GM12878 (cell line): Measurements from ENCODE around the gene BMAL1. TPM values are rescaled to one million over a fixed set of nuclear protein-coding genes. Genes with fewer than 3 reads are reported as not detected.
A peak's percentile ranks its signal among the peaks of the same experiment; 100 is the strongest.

Source experiments
- ATAC-seq: fragments of 200-7000 bp; cut with Tn5 transposase; 3 replicates; pipeline ENCODE4 v1.9.1; 2020; ENCODE audit warnings: mild to moderate bottlenecking, moderate library complexity
- BruUV-seq: library from RNA; stranded (reverse); fragments of 400-500 nt; replicated peaks from 2 replicates; lab custom pipeline; 2021; lab: Mats Ljungman, UMichigan
- CTCF ChIA-PET: fragments of 300-600 bp; sonication (Branson Sonifier 250); formaldehyde crosslinking; extraction: SDS; loops from one replicate; lab custom pipeline; 2021; ENCODE audit warnings: inconsistent platforms; lab: Yijun Ruan, JAX
- POLR2A ChIA-PET: fragments of 350-600 bp; formaldehyde crosslinking; extraction: SDS; loops from one replicate; lab custom pipeline; 2021; ENCODE audit warnings: inconsistent platforms; lab: Charles Lee
- RAD21 ChIA-PET: fragments of 300-600 bp; sonication (Branson Sonifier 250); formaldehyde crosslinking; loops from one replicate; lab custom pipeline; 2023; ENCODE audit warnings: antibody characterized with exemption; ENCODE audit not compliant: unreplicated experiment; lab: Charles Lee
- SMC1A ChIA-PET: fragments of 300-600 bp; sonication (Branson Sonifier 250); formaldehyde crosslinking; loops from one replicate; lab custom pipeline; 2023; ENCODE audit not compliant: unreplicated experiment, uncharacterized antibody; lab: Charles Lee
- DNase-seq: peaks from one replicate; pipeline ENCODE4 v3.0.0-alpha.2; 2011; ENCODE audit warnings: low read depth, low spot score
- FAIRE-seq: peaks from 3 replicates; lab custom pipeline; 2011; peaks lifted over from hg19 to GRCh38; lab: Jason Lieb, UNC
- H2AFZ ChIP-seq: 2 replicates; pipeline ENCODE4 v1.6.0; 2011; ENCODE audit warnings: low read depth, low read length, control low read depth; ENCODE audit not compliant: control insufficient read depth
- H3K27ac ChIP-seq: 2 replicates; pipeline ENCODE4 v1.5.1; 2011; ENCODE audit warnings: control low read depth; ENCODE audit not compliant: control insufficient read depth, insufficient read depth
- H3K27me3 ChIP-seq, 2 experiments: replicated peaks in 1 of 2; 2 replicates each; pipeline versions ENCODE4 v1.6.0 to v1.6.1; 2011; ENCODE audit warnings: low read length in 1 of 2; ENCODE audit not compliant: control insufficient read depth in 2 of 2, insufficient read depth in 2 of 2
- H3K36me3 ChIP-seq, 2 experiments: 2 replicates each; pipeline ENCODE4 v1.5.1; 2011; ENCODE audit warnings: low read length in 1 of 2; ENCODE audit not compliant: control insufficient read depth in 2 of 2, insufficient read depth in 2 of 2
- H3K4me1 ChIP-seq: 2 replicates; pipeline ENCODE4 v1.6.1; 2011; ENCODE audit warnings: mild to moderate bottlenecking, low read length, moderate library complexity, mixed read lengths; ENCODE audit not compliant: control insufficient read depth, insufficient read depth
- H3K4me2 ChIP-seq: 2 replicates; pipeline ENCODE4 v1.6.0; 2011; ENCODE audit warnings: control low read depth; ENCODE audit not compliant: control insufficient read depth, insufficient read depth
- H3K4me3 ChIP-seq: fragments of 200-600 bp; sonication (generic); 2 replicates; pipeline ENCODE4 v1.5.1; 2016
- H3K79me2 ChIP-seq: 2 replicates; pipeline ENCODE4 v1.6.0; 2011; ENCODE audit warnings: low read length; ENCODE audit not compliant: control insufficient read depth, insufficient read depth
- H3K9ac ChIP-seq: 2 replicates; pipeline ENCODE4 v1.8.0; 2011; ENCODE audit warnings: low read length, control low read depth, mixed read lengths; ENCODE audit not compliant: control insufficient read depth, insufficient read depth
- H3K9me3 ChIP-seq: replicated peaks from 3 replicates; pipeline ENCODE4 v1.5.1; 2011; ENCODE audit warnings: mild to moderate bottlenecking, low read length; ENCODE audit not compliant: control insufficient read depth, insufficient read depth
- H4K20me1 ChIP-seq: 2 replicates; pipeline ENCODE4 v1.6.0; 2011; ENCODE audit not compliant: control insufficient read depth, insufficient read depth
- BMI1 ChIP-seq: fragments of 450-650 bp; IDR thresholded peaks from 2 replicates; pipeline ENCODE4 v1.6.1; 2016; ENCODE audit warnings: mild to moderate bottlenecking, moderate library complexity, borderline replicate concordance
- CBFB ChIP-seq: IDR thresholded peaks from 2 replicates; pipeline ENCODE4 v1.6.1; 2016; ENCODE audit warnings: antibody characterized with exemption, low read depth
- ETV6 ChIP-seq, 2 experiments: fragments of 450-650 bp in 1 of 2; IDR thresholded peaks in 1 of 2; conservative IDR thresholded peaks in 1 of 2; 2 replicates each; pipeline ENCODE4 v1.6.1; 2014; ENCODE audit warnings: antibody characterized with exemption in 1 of 2, borderline replicate concordance in 1 of 2, low read depth in 1 of 2, mild to moderate bottlenecking in 1 of 2, moderate library complexity in 1 of 2
- FOXK2 ChIP-seq: fragments of 450-650 bp; IDR thresholded peaks from 2 replicates; pipeline ENCODE4 v1.6.1; 2017; ENCODE audit warnings: mild to moderate bottlenecking, moderate library complexity
- FOXM1 ChIP-seq: IDR thresholded peaks from 2 replicates; pipeline ENCODE4 v1.6.1; 2012; ENCODE audit warnings: low read depth, mild to moderate bottlenecking, inconsistent platforms, low read length, moderate library complexity
- JUND ChIP-seq: IDR thresholded peaks from 2 replicates; pipeline ENCODE4 v1.6.1; 2012; ENCODE audit warnings: low read depth, mild to moderate bottlenecking, low read length, improper control_type of control experiment, moderate library complexity
- KDM1A ChIP-seq: fragments of 200-600 bp; sonication (generic); IDR thresholded peaks from 2 replicates; pipeline ENCODE4 v1.6.1; 2016; ENCODE audit warnings: borderline replicate concordance
- MYB ChIP-seq: fragments of 150-350 bp; IDR thresholded peaks from 2 replicates; pipeline ENCODE4 v1.6.1; 2014; ENCODE audit warnings: mild to moderate bottlenecking, low read depth, low read length, borderline replicate concordance
- RUNX3 ChIP-seq: IDR thresholded peaks from 2 replicates; pipeline ENCODE4 v1.6.1; 2012; ENCODE audit warnings: low read length, inconsistent platforms
- SMAD1 ChIP-seq: fragments of 450-650 bp; IDR thresholded peaks from 2 replicates; pipeline ENCODE4 v1.6.1; 2018; ENCODE audit warnings: mild to moderate bottlenecking, low read depth; ENCODE audit not compliant: partially characterized antibody
- WRNIP1 ChIP-seq: IDR thresholded peaks from 2 replicates; pipeline ENCODE4 v1.6.1; 2011; ENCODE audit warnings: low read depth, low read length, improper control_type of control experiment, borderline replicate concordance
- ZNF622 ChIP-seq: fragments of 450-650 bp; IDR thresholded peaks from 2 replicates; pipeline ENCODE4 v1.6.1; 2017; ENCODE audit warnings: mild to moderate bottlenecking, inconsistent platforms
- WGBS: methylation state at CpG from one replicate; pipeline ENCODE4 v1.1.6; 2016; ENCODE audit warnings: low lambda C conversion rate; ENCODE audit not compliant: insufficient replicate concordance, insufficient coverage; ENCODE audit errors: missing lambda C conversion rate; 5-methylcytosine and 5-hydroxymethylcytosine counted together
- in situ Hi-C: fragments of 300-500 bp; cut with MboI; formaldehyde crosslinking; loops from 9 replicates; pipeline ENCODE4 v1.14.3; 2018; ENCODE audit warnings: mixed read lengths
- intact Hi-C: fragments of 100-400 bp; cut with micrococcal nuclease; formaldehyde crosslinking; loops from one replicate; pipeline ENCODE4 v1.14.2; 2022; ENCODE audit not compliant: unreplicated experiment
- polyA plus RNA-seq, 11 experiments: library from polyadenylated mRNA; depleted of rRNA in 4 of 11; unstranded in 6 of 11; stranded (reverse) in 5 of 11; fragments of >200 nt; fragmentation: Nextera tagmentation in 4 of 11; fragmentation: Illumina TruSeq in 1 of 11; extraction: Ambion mirVana in 4 of 11; extraction: Trizol in 1 of 11; gene quantifications; 1 replicate in 1 of 11; 2 replicates in 10 of 11; pipeline versions ENCODE4 v1.2.1 to v1.2.3, GENCODE V29; 2011 to 2016; ENCODE audit warnings: inconsistent platforms in 2 of 11, missing spikeins in 2 of 11, low read depth in 1 of 11
- total RNA-seq, 4 experiments: library from RNA; depleted of rRNA in 3 of 4; stranded (reverse); fragments of >200 nt in 3 of 4; fragmentation: Illumina TruSeq in 1 of 4; extraction: Trizol in 1 of 4; gene quantifications; 2 replicates each; pipeline versions ENCODE4 v1.2.1 to v1.2.3, GENCODE V29; 2013 to 2021
- TF ChIP-seq, protein P1 (sequence below): fragments of 450-650 bp; IDR thresholded peaks from 2 replicates; pipeline ENCODE4 v1.6.1; 2017; ENCODE audit warnings: low read depth, mild to moderate bottlenecking, moderate library complexity
- TF ChIP-seq, protein P2 (sequence below): IDR thresholded peaks from 2 replicates; pipeline ENCODE4 v1.6.1; 2012; ENCODE audit warnings: low read depth, low read length, improper control_type of control experiment
- TF ChIP-seq, protein P3 (sequence below): fragments of 450-650 bp; IDR thresholded peaks from 2 replicates; pipeline ENCODE4 v1.6.1; 2017; ENCODE audit warnings: mild to moderate bottlenecking, low read depth, inconsistent platforms; ENCODE audit not compliant: poor library complexity, severe bottlenecking
- TF ChIP-seq, protein P4 (sequence below): fragments of 450-650 bp; IDR thresholded peaks from 2 replicates; pipeline ENCODE4 v1.6.1; 2017; ENCODE audit warnings: borderline replicate concordance

The BMAL1 gene
- total and polyA plus RNA-seq, 10 of the 15 experiments (the other 5 are each of a cell fraction or from before 2014, with no cell fraction given): 3.5 to 40.6 (median 13.6) TPM

DNA sequence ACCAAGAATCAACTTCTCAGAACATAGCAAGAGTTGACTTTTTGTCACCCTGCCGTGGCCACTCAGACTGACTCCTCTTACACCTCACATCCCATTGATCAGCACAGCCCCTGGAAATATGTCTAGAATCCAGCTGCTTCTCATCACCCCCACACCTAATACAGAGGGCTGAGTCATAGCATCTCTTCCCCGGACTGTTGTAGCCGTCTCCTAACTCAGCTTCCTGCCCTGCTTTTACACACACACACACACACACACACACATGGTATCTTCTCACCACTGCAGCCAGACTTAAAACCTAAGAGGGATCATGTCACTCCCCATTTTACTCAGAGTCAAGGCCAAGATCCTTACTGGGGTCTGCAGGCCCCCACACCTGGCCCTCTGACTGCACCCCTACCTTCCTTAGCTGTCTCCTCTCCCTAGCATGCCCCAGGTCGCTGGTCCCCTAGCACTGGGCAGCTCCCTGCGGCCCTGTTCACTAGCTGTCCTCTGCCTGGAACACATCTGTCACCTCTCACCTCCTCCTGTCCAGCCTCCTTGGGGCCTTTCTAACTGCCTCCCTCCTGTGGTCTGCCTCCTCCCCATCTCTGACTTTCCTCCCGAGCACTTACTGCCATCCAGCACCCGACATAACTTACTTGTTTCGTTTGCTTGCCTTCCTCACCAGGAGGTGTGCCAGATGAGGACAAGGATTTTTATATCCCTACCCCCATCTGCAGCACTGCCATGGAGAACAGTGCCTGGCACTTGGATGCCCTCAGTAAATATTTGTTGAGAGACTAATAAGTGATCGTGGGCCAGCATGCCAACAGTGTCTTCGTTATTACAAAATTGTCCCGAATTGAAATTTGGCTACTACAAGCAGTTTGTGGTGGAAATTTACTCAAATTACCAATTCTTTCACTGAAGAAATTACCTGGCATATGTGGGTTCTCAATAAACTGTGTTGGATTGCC, 61.9 kb downstream of the BMAL1 start:
- peaks cover 3% of the 10 kb centered on the region for H4K20me1 ChIP-seq
- in situ Hi-C loops (loop anchor here (5.0 kb wide), 1 partner anchor 377 kb away; no protein-coding TSS in a partner anchor), intact Hi-C loops (loop anchor here (10.0 kb wide), 1 partner anchor 325 kb away; the partner anchor contains the start of gene FAR1)
- peak; percentile 20 for ATAC-seq
- no peak for DNase-seq
- H3K27ac ChIP-seq: peak overlapping the region; percentile 62
- peaks cover 18% of the 10 kb centered on the region for H3K79me2 ChIP-seq
- peak overlapping the region; percentile 89 for H3K4me2 ChIP-seq
- 76% methylated on average over 10 of the region's 11 CpGs for WGBS
- no peak overlapping the region for H3K4me3 ChIP-seq
- H3K27me3 ChIP-seq: no peaks in the 10 kb centered on the region
- ChIA-PET SMC1A (interaction anchor here (1.0 to 15.7 kb wide), 8 partner anchors 21 to 130 kb away, joined by 3 to 226 read pairs (median 20); no protein-coding TSS in a partner anchor), CTCF (interaction anchor here (0.8 to 10.4 kb wide), 7 partner anchors 11 to 125 kb away, joined by 3 to 253 read pairs (median 5); no protein-coding TSS in a partner anchor), RAD21 (interaction anchor here (1.3 to 10.7 kb wide), 8 partner anchors 21 to 376 kb away, joined by 4 to 171 read pairs (median 48); partner anchors contain the start of gene BTBD10), POLR2A (interaction anchor here (1.3 to 2.3 kb wide), 2 partner anchors 89 to 124 kb away, joined by 3 to 7 read pairs; partner anchors contain the start of gene BTBD10)
- no peak for FAIRE-seq
- H3K9ac ChIP-seq: no peak overlapping the region
- no TSS peak for BruUV-seq
- H3K36me3 ChIP-seq: peaks cover 3 to 6% of the 10 kb centered on the region in 2 experiments; a peak in 3 of 4 replicates
- H3K4me1 ChIP-seq: peaks cover 48% of the 10 kb centered on the region
- H2AFZ ChIP-seq: no peak overlapping the region
- H3K9me3 ChIP-seq: no peaks in the 10 kb centered on the region
- TF ChIP-seq CBFB (no peak), ZNF622 (no peak), ETV6 (conservative IDR thresholded peaks at IDR 0.05 in 1 of 2, IDR thresholded peaks at IDR 0.05 in 1 of 2; ENCODE audit: borderline replicate concordance in 1 of 2, low read depth in 1 of 2) (peak in 1 of 2 experiments; percentile 58; a peak in 1 of 4 replicates), RUNX3 (peak; percentile 56; the same call in 1 of the 2 replicates), FOXK2 (no peak), FOXM1 (no peak), JUND (no peak), MYB (no peak), WRNIP1 (no peak), SMAD1 (no peak), BMI1 (no peak), KDM1A (no peak)
- TF ChIP-seq, protein P1, sequence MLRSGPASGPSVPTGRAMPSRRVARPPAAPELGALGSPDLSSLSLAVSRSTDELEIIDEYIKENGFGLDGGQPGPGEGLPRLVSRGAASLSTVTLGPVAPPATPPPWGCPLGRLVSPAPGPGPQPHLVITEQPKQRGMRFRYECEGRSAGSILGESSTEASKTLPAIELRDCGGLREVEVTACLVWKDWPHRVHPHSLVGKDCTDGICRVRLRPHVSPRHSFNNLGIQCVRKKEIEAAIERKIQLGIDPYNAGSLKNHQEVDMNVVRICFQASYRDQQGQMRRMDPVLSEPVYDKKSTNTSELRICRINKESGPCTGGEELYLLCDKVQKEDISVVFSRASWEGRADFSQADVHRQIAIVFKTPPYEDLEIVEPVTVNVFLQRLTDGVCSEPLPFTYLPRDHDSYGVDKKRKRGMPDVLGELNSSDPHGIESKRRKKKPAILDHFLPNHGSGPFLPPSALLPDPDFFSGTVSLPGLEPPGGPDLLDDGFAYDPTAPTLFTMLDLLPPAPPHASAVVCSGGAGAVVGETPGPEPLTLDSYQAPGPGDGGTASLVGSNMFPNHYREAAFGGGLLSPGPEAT: no peak
- TF ChIP-seq, protein P2, sequence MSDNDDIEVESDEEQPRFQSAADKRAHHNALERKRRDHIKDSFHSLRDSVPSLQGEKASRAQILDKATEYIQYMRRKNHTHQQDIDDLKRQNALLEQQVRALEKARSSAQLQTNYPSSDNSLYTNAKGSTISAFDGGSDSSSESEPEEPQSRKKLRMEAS: no peak
- TF ChIP-seq, protein P3, sequence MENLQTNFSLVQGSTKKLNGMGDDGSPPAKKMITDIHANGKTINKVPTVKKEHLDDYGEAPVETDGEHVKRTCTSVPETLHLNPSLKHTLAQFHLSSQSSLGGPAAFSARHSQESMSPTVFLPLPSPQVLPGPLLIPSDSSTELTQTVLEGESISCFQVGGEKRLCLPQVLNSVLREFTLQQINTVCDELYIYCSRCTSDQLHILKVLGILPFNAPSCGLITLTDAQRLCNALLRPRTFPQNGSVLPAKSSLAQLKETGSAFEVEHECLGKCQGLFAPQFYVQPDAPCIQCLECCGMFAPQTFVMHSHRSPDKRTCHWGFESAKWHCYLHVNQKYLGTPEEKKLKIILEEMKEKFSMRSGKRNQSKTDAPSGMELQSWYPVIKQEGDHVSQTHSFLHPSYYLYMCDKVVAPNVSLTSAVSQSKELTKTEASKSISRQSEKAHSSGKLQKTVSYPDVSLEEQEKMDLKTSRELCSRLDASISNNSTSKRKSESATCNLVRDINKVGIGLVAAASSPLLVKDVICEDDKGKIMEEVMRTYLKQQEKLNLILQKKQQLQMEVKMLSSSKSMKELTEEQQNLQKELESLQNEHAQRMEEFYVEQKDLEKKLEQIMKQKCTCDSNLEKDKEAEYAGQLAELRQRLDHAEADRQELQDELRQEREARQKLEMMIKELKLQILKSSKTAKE: no peak
- TF ChIP-seq, protein P4, sequence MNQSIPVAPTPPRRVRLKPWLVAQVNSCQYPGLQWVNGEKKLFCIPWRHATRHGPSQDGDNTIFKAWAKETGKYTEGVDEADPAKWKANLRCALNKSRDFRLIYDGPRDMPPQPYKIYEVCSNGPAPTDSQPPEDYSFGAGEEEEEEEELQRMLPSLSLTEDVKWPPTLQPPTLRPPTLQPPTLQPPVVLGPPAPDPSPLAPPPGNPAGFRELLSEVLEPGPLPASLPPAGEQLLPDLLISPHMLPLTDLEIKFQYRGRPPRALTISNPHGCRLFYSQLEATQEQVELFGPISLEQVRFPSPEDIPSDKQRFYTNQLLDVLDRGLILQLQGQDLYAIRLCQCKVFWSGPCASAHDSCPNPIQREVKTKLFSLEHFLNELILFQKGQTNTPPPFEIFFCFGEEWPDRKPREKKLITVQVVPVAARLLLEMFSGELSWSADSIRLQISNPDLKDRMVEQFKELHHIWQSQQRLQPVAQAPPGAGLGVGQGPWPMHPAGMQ: no peak
